NCI-H345 treated with DMSO at 0.1 percent for 48 hours (cell line): ENCODE measurements around the gene GFY.
"Not testable (repeated sequence)": the region's sequence is repeated elsewhere in the genome, so short reads cannot be mapped to it uniquely, and the experiment has no call there.

ENCODE experiments used
- DNase-seq: peaks from one replicate; lab custom pipeline; 2025; ENCODE audit not compliant: unreplicated experiment; lab: John Stamatoyannopoulos, UW

Gene GFY

DNA sequence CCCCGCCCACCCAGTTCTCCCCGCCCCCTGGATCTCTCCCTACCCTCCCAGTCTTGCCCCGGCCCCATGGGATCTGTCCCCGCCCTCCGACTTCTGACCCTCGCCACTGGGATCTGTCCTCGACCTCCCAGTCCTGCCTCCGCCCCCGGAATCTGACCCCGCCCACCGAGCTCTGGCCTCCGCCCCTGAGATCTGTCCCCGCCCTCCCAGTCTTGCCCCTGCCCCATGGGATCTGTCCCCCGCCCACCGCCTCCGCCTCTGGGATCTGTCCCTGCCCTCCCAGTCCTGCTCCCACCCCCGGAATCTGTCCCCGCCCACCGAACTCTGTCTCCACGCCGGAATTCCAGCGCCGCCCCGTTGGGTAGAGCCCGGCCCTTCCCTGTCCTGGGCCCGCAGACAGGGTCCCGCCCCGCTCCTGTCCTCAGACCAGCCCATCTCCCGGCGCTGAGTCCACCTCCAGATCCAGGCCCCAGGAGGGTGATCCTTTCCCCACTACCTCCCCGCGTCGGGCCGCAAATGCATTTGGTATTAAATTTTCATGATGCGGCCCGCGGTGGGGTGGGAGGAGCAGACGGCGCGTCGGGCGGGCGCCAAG, 17.7 kb downstream of the GFY start:
- peak; percentile 73 for DNase-seq

DNA sequence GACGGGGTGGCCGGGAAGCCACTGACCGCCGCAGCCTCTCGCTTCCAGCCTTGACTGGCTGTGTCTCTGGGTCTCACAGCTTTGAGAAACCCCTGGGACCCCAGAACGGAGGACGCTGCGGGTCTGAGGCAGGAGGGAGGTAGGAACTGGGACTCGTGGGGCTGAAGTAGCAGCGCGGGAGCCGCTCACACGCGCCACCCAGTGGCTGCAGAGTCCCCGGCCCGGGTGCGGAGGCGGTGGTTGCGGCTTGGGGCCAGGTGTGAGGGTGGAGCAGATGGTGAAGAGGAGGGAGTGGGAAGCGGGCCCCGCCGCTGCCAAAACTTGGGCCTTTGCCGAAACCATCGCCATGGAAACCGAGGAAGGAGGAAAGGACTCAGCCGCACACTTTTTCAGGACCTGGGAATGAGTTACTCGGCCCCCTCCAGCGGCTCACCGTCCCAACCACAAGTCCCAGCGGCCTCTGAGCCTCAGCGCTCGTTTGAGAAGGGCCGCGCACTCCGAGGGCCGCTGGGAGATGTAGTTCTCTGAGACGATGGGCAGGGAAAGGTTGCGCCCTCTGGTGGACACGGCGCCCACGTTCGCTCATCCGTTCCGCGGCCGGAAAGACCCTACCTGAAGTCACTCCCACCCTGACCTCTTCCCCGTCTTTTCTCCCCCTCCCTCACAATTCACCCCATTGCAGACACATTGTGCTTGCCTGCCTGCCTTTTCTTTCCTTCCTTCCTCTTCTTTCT, 18.3 kb downstream of the GFY start:
- DNase-seq = peak; percentile 81

DNA sequence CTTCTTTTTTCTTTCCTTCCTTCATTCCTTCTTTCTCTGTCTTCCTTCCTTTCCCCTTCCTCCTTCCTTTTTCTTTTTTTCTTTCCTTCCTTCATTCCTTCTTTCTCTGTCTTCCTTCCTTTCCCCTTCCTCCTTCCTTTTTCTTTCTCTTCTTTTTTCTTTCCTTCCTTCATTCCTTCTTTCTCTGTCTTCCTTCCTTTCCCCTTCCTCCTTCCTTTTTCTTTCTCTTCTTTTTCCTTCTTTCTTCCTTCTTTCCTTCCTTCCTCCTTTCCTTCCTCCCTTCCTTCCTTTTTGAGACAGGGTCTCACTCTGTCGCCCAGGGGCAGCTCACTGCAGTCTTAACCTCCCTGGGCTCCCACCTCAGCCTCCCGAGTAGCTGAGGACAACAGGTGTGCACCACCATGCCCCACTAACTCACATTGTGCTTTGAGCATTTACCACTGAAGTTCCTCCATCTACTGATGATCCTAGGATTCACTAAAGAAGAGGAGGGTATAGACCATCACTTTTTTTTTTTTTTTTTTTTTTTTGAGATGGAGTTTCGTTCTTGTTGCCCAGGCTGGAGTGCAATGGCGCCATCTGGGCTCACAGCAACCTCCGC, 19.0 kb downstream of the GFY start:
- not testable (repeated sequence) for DNase-seq

DNA sequence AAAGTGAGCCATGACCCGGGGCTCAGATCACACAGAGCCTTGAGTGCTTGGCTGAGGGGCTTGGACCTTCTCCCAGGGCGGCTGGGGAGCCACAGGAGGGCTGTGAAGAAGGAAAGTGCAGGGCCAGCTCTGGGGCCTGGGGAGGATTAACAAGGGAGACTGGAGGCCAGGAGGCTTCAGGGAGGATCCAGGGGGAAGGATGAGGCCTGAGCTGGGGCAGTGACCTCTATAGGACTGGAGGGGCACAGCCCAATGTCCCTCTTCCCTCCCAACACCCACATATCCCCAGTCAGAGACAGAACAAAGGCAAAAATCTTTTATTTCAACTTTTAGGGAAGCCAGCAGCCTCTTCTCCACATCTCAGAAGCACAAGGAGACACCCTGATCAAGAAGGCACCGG, 20.8 kb downstream of the GFY start:
- DNase-seq = no peak

DNA sequence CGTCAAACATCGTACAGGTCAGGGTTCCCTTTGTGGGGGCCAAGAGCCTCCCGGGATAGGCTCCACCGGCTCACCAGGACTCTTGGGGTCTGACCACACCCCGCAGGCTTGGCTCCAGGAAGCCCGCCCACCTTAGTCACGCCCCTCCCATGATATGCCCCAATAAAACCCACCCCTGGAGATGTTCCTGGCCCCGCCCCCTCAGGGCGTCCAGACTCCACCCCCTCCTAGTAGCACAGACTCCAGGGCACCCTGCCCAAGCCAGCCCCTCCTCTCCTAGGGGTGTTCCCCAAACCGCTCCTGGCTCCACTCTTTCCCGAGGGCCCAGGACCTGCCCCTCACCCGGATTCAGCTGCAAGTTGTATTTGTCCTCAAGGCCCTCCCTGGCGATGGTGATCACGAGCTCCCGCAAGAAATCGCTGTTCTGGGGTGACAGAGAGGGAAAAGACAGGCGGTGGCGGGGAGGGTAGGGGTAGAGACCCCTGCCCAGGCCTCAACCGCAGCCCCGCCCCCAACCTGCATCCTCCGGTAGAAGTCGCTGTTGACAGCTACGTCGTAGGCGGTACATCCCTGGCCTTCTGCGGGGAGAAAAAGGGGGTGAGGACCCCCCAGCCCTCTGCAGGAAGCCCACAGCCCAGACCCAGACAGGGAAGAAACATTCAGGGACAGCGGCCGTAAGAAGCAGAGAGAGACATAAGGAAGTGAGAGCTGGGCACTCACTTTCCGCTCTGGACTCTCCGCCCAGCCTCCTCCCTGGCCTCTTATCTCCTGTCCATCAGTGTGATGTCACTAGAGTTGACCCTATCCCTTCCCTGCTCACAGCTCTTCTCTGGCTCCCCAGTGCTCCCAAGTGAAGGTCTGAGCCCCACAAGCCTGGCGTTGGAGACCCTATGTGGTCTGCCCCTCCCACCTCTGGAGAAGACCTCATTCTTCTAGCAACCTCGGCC, 22.6 kb downstream of the GFY start:
- no peak for DNase-seq

DNA sequence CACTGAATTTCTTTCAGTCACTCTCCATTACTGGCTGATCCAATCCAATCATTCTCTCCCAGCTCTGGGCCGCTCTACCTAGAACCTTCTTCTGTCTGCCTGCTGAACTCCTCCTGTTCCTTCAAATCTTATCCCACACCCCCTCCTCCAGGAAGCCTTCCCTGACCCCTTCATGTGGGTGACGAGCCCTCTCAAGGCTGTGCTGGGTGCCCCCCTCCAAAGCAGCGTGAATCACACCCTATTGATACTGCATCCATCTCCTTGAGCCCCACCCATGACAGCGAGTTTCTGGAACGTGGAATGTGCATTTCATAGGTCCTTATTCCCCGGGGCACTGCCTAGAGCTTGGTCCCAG, 23.2 kb downstream of the GFY start:
- no peak for DNase-seq

DNA sequence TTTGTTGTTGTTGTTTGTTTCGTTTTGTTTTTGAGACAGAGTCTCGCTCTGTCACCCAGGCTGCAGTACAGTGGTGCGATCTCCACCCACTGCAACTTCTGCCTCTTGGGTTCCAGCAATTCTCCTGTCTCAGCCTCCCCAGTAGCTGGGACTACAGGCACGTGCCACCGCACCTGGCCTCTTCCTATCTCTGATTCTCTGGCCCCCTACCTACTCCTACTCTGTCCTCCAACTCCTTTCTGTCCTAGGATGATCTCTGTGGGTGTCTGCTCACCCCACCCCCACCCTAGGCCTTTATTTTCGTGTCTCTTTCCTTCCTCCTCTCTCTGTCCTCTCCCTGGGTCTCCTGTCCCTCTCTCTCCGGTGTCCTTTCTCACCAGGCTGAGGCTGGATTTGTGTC, 25.2 kb downstream of the GFY start:
- DNase-seq = no peak

DNA sequence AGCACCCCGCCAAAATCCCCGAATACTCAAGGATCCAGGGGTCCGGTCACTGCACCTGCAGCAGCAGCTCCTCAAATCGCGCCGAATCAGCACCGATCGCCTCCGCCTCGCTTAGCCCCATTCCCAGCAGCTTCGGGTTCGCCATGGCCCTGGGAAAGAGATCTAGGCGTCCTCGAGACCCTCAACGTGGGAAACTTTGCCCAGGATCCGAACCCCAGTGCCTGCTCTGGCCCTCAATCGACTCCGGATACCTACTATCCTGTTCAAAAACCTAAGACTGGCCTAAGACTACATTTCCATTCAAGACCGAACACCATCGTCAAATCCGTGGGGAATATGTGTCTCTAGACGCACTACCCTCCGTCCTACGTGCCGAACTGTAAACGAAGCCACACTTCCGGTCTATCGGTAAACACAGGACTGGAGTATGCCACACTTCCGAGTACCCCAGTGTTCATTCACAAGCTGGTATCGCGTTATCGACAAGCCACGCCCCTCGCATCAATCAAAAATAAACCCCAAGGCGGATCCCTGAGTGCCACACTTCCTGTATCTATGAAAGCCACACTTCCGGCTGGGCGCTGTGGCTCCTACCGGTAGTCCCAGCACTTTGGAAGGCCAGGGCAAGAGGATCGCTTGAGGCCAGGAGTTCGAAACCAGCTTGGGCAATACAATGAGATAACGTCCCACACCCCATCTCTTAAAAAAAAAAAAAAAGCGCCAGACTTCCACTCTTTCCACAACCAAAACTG, 26.4 kb downstream of the GFY start, which contains the start of gene PIH1D1:
PIH1D1 (minus strand) TSS at position 385 of the 752 bp plus-strand sequence; CDS start at position 145, 240 bp downstream.
- DNase-seq = peak; percentile 86

DNA sequence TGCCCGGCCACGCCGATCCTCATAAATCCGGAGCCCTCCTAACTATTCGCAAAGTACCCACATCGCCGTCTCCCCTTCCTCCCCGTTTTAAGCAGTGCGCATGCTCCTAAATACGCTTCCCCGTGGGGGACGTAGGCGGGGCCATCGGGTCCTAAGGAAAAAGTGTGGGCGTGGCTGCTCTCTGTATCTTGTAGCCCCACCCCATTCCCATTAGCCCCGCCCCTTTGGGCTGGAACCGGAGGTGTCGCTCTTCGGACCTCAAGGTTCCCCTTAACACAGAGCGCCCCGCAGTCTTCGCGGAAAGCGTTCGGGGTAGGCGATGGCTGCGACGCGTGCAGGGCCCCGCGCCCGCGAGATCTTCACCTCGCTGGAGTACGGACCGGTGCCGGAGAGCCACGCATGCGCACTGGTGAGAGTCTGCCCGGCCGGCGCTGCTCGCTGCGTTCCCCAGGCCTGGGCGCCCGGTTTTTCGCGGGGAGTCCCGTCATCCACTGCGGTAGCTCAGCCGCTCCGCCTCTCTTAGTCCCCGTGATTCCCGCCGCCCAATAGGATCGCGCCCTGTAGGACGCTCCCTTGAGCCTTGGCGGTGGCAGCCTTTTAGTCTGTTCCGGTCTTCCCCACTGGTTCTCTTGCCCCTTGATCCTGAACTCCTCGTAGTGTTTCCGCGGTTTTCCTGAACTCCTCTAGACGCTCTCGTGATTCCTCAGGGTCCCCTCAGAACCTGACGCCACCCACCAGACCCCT, 28.0 kb downstream of the GFY start, which contains the start of gene ALDH16A1:
ALDH16A1 (plus strand) TSS at position 213 of the 744 bp plus-strand sequence; CDS start at position 320, 107 bp downstream.
- peak; percentile 84 for DNase-seq

DNA sequence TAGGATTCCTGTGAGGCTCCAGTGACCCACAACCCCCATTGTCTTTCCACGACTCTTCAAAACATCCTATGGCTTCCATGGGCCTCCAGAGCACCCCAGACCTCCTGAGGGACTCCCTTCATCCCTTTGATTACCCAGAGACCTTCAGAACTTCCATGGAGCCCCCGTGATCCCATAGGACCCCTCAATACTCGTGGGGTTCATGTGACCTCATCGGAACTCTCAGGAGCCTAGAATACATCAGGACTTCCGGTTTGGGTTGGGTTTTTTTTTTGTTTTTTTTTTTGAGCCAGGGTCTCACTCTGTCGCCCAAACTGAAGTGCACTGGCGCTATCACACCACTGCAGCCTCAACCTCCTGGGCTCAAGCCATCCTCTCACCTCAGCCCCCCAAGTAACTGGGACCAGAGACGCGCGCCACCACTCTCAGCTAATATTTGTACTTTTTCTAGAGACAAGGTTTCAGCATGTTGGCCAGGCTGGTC, 28.6 kb downstream of the GFY start:
- no peak for DNase-seq

DNA sequence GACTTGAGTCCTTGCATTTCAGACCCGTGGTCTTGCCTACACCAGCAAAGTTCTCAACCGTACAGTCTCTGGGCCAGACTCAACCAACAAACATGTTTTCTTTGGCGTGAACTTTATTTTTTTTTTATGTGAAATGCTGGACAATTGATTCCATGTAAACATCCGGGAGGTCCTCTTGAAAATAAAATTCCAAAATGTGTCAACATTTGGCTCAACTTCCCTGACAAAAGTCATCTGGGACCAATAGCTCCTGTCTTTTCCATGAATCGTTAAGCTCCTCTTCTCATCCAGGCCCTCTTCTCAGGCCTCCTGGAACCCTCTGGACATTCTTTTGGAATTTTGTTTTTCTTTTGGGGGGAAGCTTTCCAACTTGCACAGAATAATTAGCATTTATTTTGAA, 30.6 kb downstream of the GFY start:
- DNase-seq = no peak

DNA sequence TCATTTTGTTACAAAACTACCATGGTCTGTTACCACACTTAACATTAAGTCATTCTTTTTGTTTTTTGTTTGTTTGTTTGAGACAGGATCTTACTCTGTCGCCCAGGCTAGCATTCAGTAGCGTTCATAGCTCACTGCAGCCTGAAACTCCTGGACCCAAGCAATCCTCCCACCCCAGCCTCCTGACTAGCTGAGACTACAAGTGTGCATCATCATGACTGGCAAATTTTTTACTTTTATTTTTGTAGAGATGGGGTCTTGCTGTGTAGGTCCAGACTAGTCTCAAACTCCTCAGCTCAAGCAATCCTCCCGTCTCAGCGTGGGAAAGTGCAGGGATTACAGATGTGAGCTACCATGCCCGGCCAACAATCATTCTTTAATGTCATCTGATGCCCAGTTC, 31.1 kb downstream of the GFY start:
- no peak for DNase-seq

DNA sequence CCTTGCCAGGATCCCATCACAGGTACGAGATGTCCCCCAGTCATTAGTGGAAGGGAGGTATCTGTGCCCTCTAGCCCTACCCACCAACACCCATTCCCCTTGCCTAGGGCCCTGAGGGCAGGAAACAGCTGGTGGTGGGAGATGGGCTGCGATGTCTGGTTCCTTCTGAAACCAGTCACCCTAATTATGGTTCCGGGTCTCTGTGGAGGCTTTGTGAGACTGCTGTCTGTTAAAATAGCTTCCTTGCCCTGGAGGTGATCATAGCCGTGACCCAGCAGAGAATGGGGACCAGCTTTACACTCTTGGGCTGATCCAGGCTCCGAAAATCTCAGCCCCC, 33.3 kb downstream of the GFY start:
- no peak for DNase-seq

DNA sequence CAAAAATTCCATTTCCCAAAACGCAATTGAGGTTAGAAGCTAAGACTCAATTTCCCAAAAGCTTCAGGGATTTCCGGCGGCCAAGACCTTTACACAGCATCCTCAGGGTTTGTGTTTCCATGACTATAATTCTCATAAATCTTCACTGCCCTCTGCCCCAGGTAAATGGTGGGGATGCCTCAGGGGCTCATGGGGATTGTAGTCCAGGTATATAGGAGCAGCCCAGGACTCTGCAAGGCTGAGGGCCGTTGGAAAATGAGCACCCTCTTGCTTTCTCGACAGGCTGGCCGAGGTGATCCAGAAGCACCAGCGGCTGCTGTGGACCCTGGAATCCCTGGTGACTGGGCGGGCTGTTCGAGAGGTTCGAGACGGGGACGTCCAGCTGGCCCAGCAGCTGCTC, 34.2 kb downstream of the GFY start:
- no peak for DNase-seq

DNA sequence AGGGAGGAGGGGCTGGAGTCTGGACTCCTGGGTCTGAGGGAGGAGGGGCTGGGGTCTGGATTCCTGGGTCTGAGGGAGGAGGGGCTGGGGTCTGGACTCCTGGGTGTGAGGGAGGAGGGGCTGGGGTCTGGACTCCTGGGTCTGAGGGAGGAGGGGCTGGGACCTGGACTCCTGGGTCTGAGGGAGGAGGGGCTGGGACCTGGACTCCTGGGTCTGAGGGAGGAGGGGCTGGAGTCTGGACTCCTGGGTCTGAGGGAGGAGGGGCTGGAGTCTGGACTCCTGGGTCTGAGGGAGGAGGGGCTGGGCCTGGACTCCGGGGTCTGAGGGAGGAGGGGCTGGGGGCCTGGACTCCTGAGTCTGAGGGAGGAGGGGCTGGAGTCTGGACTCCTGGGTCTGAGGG, 35.9 kb downstream of the GFY start:
- DNase-seq = not testable (repeated sequence)

DNA sequence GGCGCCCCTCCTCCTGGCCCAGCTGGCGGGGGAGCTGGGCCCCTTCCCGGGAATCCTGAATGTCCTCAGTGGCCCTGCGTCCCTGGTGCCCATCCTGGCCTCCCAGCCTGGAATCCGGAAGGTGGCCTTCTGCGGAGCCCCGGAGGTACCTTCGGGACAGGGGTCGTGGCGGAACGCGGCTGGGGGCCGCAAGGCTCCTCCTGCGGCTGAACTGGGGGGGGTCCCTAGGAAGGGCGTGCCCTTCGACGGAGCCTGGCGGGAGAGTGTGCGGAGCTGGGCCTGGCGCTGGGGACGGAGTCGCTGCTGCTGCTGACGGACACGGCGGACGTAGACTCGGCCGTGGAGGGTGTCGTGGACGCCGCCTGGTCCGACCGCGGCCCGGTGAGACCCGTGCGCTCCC, 36.5 kb downstream of the GFY start:
- no peak for DNase-seq

DNA sequence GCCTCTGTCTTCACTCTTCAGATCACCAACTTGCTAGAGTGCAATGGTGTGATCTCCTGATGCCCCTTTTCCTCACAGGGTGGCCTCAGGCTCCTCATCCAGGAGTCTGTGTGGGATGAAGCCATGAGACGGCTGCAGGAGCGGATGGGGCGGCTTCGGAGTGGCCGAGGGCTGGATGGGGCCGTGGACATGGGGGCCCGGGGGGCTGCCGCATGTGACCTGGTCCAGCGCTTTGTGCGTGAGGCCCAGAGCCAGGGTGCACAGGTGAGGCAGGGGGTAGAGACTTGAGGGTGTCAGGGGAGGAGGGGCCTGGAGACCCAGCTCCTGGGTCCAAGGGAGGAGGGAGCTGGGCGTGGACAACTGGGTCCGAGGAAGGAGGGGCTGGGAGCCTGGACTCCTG, 37.3 kb downstream of the GFY start:
- DNase-seq = no peak

DNA sequence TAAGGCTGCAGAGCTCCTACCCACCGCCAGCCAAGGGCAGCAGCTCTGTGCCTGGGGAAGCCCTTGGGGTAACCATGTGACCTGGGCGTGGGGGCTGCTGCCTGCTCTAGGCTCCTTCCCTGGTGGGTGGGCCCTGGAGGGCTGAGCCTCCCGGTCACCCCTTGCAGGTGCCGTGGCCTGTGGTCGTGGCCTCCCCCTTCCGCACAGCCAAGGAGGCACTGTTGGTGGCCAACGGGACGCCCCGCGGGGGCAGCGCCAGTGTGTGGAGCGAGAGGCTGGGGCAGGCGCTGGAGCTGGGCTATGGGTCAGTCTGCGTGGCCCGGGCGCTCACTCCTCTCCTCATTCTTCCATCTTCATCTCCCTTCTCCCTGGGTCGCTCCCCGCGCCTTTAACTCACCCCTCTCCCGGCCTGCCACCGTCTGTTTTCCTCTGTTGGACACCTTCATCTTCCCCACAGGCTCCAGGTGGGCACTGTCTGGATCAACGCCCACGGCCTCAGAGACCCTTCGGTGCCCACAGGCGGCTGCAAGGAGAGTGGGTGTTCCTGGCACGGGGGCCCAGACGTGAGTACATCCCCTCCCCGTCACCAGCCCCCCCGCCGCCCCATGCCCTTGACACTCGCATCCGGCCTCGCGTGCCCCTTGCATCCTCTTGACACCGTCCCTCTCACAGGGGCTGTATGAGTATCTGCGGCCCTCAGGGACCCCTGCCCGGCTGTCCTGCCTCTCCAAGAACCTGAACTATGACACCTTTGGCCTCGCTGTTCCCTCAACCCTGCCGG, 39.0 kb downstream of the GFY start:
- DNase-seq = no peak

DNA sequence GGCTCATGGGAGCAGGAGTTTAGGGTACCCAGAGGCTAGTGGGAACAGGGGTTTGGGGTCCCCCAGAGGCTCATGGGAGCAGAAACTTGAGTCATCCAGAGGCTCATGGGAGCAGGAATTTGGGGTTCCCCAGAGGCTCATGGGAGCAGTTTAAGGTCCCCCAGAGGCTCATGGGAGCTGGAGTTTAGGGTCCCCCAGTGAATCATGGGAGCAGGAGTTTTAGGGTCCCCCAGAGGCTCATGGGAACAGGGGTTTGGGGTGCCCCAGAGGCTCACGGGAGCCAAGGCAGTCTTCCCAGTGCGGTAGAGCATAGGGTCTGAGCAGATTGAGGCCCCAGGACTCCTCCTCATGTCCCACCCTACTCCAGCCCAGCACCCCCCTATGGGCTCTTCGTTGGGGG, 40.2 kb downstream of the GFY start:
- DNase-seq = no peak
